ENCODE data around the gene ULK4.

The ULK4 gene

DNA sequence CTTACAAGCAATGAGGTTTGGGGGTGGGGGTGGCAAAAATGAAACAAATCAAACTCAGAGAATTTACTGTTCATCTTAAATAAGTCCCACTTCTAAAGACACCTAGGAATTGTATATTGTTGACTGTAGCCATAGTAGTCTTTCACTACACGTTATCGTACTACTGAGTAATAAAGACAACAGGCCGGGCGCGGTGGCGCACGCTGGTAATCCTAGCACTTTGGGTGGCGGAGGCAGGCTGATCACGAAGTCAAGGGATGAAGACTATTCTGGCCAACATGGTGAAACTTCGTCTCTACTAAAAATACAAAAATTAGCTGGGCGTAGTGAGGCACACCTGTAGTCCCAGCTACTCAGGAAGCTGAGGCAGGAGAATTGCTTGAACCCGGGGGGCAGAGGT lies 531.0 kb downstream of the ULK4 start:
- no peak overlapping the region for H3K4me3 ChIP-seq (ENCODE audit: low read length)
- no peaks in the 10 kb centered on the region for H3K27me3 ChIP-seq (ENCODE audit: control insufficient read depth, insufficient read depth, low read length)
- WGBS (ENCODE audit: insufficient coverage, insufficient read length) = no CpG with 5 or more reads among the region's 12 CpGs
- H3K4me1 ChIP-seq (ENCODE audit: control insufficient read depth, insufficient read depth, low read length) = no peaks in the 10 kb centered on the region
- no peak overlapping the region for H3K27ac ChIP-seq (ENCODE audit: low read length)
- DNase-seq (ENCODE audit: low read depth, low spot score) = no peak
- H3K36me3 ChIP-seq (ENCODE audit: control insufficient read depth, insufficient read depth, low read length) = no peaks in the 10 kb centered on the region
- no peaks in the 10 kb centered on the region for H3K9me3 ChIP-seq (ENCODE audit: control insufficient read depth, insufficient read depth, low read length)

DNA sequence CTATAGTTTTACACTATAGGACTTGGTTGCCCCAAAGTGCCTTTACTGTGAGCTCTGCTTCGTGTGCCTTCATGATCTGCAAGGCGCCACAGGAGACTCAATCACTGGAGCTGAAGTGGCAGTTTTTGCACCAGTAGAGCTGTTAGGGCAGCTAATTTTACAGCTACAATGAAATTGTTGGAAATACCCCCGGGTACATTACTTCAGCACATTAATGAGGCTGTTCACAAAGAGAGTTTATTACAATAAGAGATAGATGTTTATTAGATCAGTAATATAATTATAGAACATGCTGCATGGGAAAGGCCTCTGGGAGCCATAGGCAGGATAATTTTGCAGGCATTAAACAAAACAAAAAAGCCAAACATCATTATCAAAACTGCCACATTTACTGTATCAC lies 531.5 kb downstream of the ULK4 start:
- Histone ChIP-seq H3K4me3 (ENCODE audit: low read length) (no peak overlapping the region), H3K9me3 (ENCODE audit: control insufficient read depth, insufficient read depth, low read length) (no peaks in the 10 kb centered on the region), H3K27ac (ENCODE audit: low read length) (no peak overlapping the region), H3K36me3 (ENCODE audit: control insufficient read depth, insufficient read depth, low read length) (no peaks in the 10 kb centered on the region), H3K27me3 (ENCODE audit: control insufficient read depth, insufficient read depth, low read length) (no peaks in the 10 kb centered on the region), H3K4me1 (ENCODE audit: control insufficient read depth, insufficient read depth, low read length) (no peaks in the 10 kb centered on the region)
- no peak for DNase-seq (ENCODE audit: low read depth, low spot score)
- no CpG with 5 or more reads among the region's 3 CpGs for WGBS (ENCODE audit: insufficient coverage, insufficient read length)

DNA sequence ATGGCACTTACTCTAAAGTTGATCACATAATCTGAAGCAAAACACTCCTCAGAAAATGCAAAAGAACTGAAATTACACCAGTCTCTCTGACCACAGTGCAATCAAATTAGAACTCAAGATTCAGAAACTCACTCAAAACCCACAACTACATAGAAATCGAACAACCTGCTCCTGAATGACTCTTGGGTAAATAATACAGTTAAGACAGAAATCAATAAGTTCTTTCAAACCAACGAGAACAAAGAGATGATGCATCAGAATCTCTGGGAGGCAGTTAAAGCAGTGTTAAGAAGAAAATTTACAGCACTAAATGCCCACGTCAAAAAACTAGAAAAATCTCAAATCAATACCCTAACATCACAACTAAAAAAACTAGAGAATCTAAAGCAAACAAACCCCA lies 535.4 kb downstream of the ULK4 start:
- H3K27me3 ChIP-seq (ENCODE audit: control insufficient read depth, insufficient read depth, low read length) = no peaks in the 10 kb centered on the region
- H3K9me3 ChIP-seq (ENCODE audit: control insufficient read depth, insufficient read depth, low read length) = no peaks in the 10 kb centered on the region
- H3K4me3 ChIP-seq (ENCODE audit: low read length) = no peak overlapping the region
- 100% methylated on average over 1 of the region's 3 CpGs for WGBS (ENCODE audit: insufficient coverage, insufficient read length)
- no peak for DNase-seq (ENCODE audit: low read depth, low spot score)
- H3K27ac ChIP-seq (ENCODE audit: low read length) = no peak overlapping the region
- no peaks in the 10 kb centered on the region for H3K36me3 ChIP-seq (ENCODE audit: control insufficient read depth, insufficient read depth, low read length)
- H3K4me1 ChIP-seq (ENCODE audit: control insufficient read depth, insufficient read depth, low read length) = no peaks in the 10 kb centered on the region

DNA sequence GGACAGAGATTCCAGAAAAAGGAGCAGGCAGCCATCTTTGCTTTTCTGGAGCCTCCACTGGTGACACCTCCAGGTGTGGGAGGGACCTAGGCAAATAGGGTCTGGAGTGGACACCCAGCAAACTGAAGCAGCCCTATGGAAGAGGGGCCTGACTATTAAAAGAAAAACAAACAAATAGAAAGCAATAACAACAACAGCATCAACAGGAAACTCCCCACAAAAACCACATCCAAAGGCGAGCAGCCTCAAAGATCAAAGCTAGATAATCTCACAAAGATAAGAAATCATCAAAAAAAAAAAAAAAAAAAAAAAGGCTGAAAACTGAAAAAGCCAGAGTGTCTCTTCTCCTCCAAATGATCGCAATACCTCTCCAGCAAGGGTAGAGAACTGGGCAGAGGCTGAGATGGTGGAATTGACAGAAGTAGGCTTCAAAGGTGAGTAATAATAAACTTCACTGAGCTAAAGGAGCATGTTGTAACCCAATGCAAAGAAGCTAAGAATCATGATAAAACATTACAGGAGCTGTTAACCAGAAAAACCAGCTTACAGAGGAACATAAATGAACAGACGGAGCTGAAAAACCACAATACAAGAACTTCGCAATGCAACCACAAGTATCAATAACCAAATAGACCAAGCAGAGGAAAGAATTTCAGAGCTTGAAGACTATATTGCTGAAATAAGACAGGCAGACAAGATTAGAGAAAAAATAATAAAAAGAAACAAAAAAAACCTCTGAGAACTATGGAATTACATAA lies 537.2 kb downstream of the ULK4 start:
- Histone ChIP-seq H3K36me3 (ENCODE audit: control insufficient read depth, insufficient read depth, low read length) (no peaks in the 10 kb centered on the region), H3K27ac (ENCODE audit: low read length) (no peak overlapping the region), H3K9me3 (ENCODE audit: control insufficient read depth, insufficient read depth, low read length) (no peaks in the 10 kb centered on the region), H3K4me1 (ENCODE audit: control insufficient read depth, insufficient read depth, low read length) (no peaks in the 10 kb centered on the region), H3K4me3 (ENCODE audit: low read length) (no peak overlapping the region), H3K27me3 (ENCODE audit: control insufficient read depth, insufficient read depth, low read length) (no peaks in the 10 kb centered on the region)
- no CpG with 5 or more reads among the region's 4 CpGs for WGBS (ENCODE audit: insufficient coverage, insufficient read length)
- no peak for DNase-seq (ENCODE audit: low read depth, low spot score)

DNA sequence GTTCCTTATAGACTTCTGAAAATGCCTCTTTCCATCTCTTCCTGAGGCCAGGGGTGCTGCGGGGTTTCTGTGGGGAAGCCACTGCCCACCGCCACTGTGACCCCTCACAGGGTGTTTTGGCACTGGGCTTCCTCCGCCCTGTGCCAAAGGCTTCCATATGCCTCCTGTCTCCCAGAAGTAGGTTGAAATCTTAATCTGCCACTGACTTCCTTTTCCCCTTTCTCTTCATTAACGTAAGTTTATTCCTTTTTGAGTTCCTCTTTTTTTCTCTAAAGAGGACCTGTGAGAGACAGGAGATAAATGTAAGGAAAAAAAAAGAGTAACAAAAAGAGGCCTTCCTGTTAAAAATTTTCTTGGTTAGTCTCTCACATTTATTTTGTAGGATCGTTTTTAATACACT lies 542.1 kb downstream of the ULK4 start:
- H3K9me3 ChIP-seq (ENCODE audit: control insufficient read depth, insufficient read depth, low read length) = no peaks in the 10 kb centered on the region
- 0 out of 2 replicates have a peak, but pooled peaks cover 2% of the 10 kb centered on the region for H3K4me1 ChIP-seq (ENCODE audit: control insufficient read depth, insufficient read depth, low read length)
- no peak for DNase-seq (ENCODE audit: low read depth, low spot score)
- no peak overlapping the region for H3K27ac ChIP-seq (ENCODE audit: low read length)
- no CpG with 5 or more reads among the region's 5 CpGs for WGBS (ENCODE audit: insufficient coverage, insufficient read length)
- H3K4me3 ChIP-seq (ENCODE audit: low read length) = no peak overlapping the region
- no peaks in the 10 kb centered on the region for H3K36me3 ChIP-seq (ENCODE audit: control insufficient read depth, insufficient read depth, low read length)
- no peaks in the 10 kb centered on the region for H3K27me3 ChIP-seq (ENCODE audit: control insufficient read depth, insufficient read depth, low read length)

DNA sequence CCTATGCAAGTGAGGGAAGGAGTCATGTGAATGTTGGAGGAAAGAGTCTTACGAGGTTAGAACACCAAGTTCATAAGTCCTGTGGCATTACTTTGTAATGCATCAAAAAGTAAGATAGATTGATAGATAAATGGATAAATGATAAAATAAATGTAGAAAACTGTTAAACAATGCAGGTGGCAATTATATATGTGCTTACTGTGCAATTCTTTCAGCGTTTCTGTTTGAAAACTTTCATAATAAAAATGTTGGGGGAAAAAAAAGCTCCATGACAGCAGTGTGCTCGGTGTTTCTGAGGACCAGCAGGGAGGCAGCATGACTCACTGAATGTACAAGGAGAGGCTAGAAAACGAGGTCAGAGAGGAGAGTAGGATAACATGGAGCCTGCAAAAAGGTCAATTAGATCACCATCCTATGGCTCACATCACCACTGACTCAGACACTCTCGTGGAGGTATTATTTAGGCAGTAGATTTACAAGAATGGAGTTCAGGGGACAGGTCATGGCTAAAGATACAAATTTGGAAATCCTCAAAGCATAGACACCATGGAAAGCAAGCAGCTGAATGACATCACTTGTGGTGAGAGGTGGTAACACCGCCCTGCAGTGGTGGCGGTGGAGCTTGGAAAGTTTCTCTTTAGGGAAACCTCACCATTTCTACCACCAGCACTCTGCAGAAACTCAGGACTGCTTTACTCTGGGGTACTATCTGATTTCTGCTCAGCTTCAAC lies 542.8 kb downstream of the ULK4 start:
- Histone ChIP-seq H3K4me1 (ENCODE audit: control insufficient read depth, insufficient read depth, low read length) (0 out of 2 replicates have a peak, but pooled peaks cover 2% of the 10 kb centered on the region), H3K36me3 (ENCODE audit: control insufficient read depth, insufficient read depth, low read length) (no peaks in the 10 kb centered on the region), H3K27me3 (ENCODE audit: control insufficient read depth, insufficient read depth, low read length) (no peaks in the 10 kb centered on the region), H3K9me3 (ENCODE audit: control insufficient read depth, insufficient read depth, low read length) (no peaks in the 10 kb centered on the region; the same call in 1 of the 2 replicates), H3K4me3 (ENCODE audit: low read length) (no peak overlapping the region), H3K27ac (ENCODE audit: low read length) (no peak overlapping the region)
- DNase-seq (ENCODE audit: low read depth, low spot score) = no peak
- no CpG with 5 or more reads among the region's 7 CpGs for WGBS (ENCODE audit: insufficient coverage, insufficient read length)

DNA sequence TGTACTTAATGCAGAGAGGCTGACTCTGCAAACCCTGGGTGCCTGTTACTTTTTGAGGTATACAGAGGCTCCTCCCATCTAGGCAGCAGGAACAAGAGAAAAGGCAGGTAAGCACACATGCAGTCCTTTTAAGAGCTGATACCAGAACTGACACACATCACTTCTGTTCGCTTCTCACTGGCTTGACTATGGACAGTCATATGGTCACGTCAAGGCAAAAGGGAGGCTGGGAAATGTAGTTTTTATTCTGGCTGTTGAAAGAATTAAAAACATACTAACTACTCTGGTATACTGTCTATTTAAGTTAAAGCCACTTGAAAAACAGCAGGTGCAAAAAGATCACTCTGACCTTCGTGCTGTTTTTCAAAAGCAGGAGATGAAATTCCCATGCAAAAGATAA lies 544.3 kb downstream of the ULK4 start:
- H3K9me3 ChIP-seq (ENCODE audit: control insufficient read depth, insufficient read depth, low read length) = no peaks in the 10 kb centered on the region; the same call in 1 of the 2 replicates
- WGBS (ENCODE audit: insufficient coverage, insufficient read length) = no CpG with 5 or more reads among the region's 3 CpGs
- H3K27ac ChIP-seq (ENCODE audit: low read length) = no peak overlapping the region
- DNase-seq (ENCODE audit: low read depth, low spot score) = no peak
- H3K27me3 ChIP-seq (ENCODE audit: control insufficient read depth, insufficient read depth, low read length) = no peaks in the 10 kb centered on the region
- H3K36me3 ChIP-seq (ENCODE audit: control insufficient read depth, insufficient read depth, low read length) = no peaks in the 10 kb centered on the region
- 0 out of 2 replicates have a peak, but pooled peaks cover 2% of the 10 kb centered on the region for H3K4me1 ChIP-seq (ENCODE audit: control insufficient read depth, insufficient read depth, low read length)
- no peak overlapping the region for H3K4me3 ChIP-seq (ENCODE audit: low read length)

DNA sequence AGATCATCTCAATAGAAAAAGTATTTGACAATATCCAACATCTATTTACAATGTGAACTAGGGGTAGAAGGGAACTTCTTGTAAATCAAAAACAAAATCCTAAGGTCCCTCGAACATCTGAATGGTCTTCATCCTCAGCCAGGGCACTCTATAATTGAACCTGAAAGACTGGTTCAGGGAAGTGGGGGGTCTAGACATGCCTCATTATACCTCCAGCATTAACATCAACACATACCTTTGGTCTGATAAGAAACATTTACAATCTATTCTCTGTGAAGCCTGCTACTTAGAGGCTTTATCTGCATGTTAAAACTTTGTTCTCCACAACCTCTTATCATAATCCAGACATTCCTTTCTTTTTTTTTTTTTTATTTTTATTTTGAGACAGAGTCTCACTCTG lies 550.8 kb downstream of the ULK4 start:
- no CpG with 5 or more reads among the region's 1 CpG for WGBS (ENCODE audit: insufficient coverage, insufficient read length)
- H3K4me1 ChIP-seq (ENCODE audit: control insufficient read depth, insufficient read depth, low read length) = no peaks in the 10 kb centered on the region

DNA sequence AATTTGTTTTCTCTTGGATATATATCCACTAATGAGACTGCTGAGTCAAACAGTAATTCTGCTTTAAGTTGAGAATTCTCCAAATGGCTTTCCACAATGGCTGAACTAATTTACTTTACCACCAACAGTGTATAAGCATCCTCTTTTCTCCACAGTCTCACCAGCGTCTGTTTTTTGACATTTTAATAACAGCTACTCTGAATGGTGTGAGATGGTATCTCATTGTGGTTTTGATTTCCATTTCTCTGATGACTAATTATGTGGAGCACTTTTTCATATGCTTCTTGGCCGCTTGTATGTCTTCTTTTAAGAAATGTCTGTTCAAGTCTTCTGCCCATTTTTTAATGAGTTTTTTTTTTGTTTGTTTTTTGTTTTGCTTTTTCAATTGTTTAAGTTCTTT lies 556.4 kb downstream of the ULK4 start:
- no CpG with 5 or more reads among the region's 2 CpGs for WGBS (ENCODE audit: insufficient coverage, insufficient read length)

More for the DNA sequence above, 550.8 kb downstream of the ULK4 start:
- no peaks in the 10 kb centered on the region for H3K36me3 ChIP-seq (ENCODE audit: control insufficient read depth, insufficient read depth, low read length)
- H3K27ac ChIP-seq (ENCODE audit: low read length) = no peak overlapping the region
- no peaks in the 10 kb centered on the region for H3K27me3 ChIP-seq (ENCODE audit: control insufficient read depth, insufficient read depth, low read length)
- no peaks in the 10 kb centered on the region; the same call in 1 of the 2 replicates for H3K9me3 ChIP-seq (ENCODE audit: control insufficient read depth, insufficient read depth, low read length)
- no peak overlapping the region for H3K4me3 ChIP-seq (ENCODE audit: low read length)
- no peak for DNase-seq (ENCODE audit: low read depth, low spot score)

DNA sequence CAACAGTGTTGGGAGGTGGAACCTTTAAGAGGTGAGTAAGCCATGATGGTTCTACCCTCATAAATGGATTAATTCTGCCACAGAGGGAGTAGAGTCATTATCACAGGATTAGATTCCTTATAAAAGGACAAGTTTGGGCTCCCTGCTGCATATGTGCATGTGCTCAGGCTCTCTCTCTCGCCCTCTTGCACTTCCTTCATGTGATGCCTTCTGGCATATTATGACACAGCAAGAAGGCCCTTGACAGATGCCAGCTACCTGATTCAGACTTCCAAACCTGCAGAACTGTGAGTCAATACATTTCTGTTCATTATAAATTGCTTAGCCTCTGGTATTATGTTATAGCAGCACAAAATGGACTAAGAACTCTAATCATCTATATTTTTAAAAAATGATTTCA lies 557.3 kb downstream of the ULK4 start:
- no peak for DNase-seq (ENCODE audit: low read depth, low spot score)
- Histone ChIP-seq H3K27ac (ENCODE audit: low read length) (no peak overlapping the region), H3K27me3 (ENCODE audit: control insufficient read depth, insufficient read depth, low read length) (no peaks in the 10 kb centered on the region), H3K4me1 (ENCODE audit: control insufficient read depth, insufficient read depth, low read length) (no peaks in the 10 kb centered on the region), H3K4me3 (ENCODE audit: low read length) (no peak overlapping the region), H3K9me3 (ENCODE audit: control insufficient read depth, insufficient read depth, low read length) (no peaks in the 10 kb centered on the region), H3K36me3 (ENCODE audit: control insufficient read depth, insufficient read depth, low read length) (no peaks in the 10 kb centered on the region)
- no CpG with 5 or more reads among the region's 1 CpG for WGBS (ENCODE audit: insufficient coverage, insufficient read length)

More for the DNA sequence above, 556.4 kb downstream of the ULK4 start:
- Histone ChIP-seq H3K9me3 (ENCODE audit: control insufficient read depth, insufficient read depth, low read length) (no peaks in the 10 kb centered on the region), H3K27ac (ENCODE audit: low read length) (no peak overlapping the region), H3K4me1 (ENCODE audit: control insufficient read depth, insufficient read depth, low read length) (no peaks in the 10 kb centered on the region), H3K27me3 (ENCODE audit: control insufficient read depth, insufficient read depth, low read length) (no peaks in the 10 kb centered on the region), H3K4me3 (ENCODE audit: low read length) (no peak overlapping the region), H3K36me3 (ENCODE audit: control insufficient read depth, insufficient read depth, low read length) (no peaks in the 10 kb centered on the region)
- DNase-seq (ENCODE audit: low read depth, low spot score) = no peak
